Left hindlimb (tissue), 1 donor: ENCODE data around the gene CCDC88C.

Experiments
- DNase-seq: peaks from one replicate; pipeline ENCODE4 v3.0.0-alpha.2; 2018

CCDC88C gene

GRCh38 chr14:91326514-91327249 lies 90.9 kb downstream of the CCDC88C start:
- no peak for DNase-seq

- DNase-seq = no peak
Measured at GRCh38 chr14:91324606-91325575, 92.7 kb downstream of the CCDC88C start.

GRCh38 chr14:91323671-91324605 lies 93.7 kb downstream of the CCDC88C start:
- peak; percentile 77 for DNase-seq

DNA sequence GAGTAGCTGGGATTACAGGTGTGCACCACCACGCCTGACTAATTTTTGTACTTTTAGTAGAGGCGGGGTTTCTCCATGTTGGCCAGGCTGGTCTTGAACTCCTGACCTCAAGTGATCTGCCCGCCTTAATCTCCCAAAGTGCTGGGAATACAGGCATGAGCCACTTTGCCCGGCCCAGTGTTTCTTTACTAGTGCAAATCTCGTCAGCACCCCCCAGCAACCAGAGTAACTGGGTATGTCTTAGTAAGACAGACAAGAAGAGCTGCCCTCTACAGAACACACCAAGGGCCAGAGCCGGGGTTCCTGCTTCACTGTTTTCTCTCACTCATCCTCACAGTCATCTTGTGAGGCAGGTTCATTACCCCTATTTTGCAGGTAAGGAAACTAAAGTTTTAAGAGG lies 94.6 kb downstream of the CCDC88C start:
- no peak for DNase-seq

DNA sequence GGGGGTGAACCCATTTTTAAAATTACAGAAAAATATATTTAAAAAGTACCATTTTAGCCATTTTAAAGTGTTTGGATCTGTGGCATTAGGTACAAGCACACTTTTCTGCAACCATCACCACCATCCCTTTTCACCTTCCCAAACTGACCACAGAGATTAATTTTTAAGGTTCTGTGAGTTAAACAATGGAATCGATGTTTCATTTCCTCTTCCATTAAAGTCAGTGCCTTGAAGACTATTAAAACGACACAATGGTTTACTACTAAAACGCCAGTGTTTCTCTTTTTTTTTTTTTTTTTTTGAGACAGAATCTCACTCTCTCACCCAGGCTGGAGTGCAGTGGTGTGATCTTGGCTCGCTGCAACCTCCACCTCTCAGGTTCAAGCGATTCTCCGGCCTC lies 95.0 kb downstream of the CCDC88C start:
- DNase-seq = no peak

GRCh38 chr14:91321131-91321530 lies 96.5 kb downstream of the CCDC88C start:
- DNase-seq = no peak

DNA sequence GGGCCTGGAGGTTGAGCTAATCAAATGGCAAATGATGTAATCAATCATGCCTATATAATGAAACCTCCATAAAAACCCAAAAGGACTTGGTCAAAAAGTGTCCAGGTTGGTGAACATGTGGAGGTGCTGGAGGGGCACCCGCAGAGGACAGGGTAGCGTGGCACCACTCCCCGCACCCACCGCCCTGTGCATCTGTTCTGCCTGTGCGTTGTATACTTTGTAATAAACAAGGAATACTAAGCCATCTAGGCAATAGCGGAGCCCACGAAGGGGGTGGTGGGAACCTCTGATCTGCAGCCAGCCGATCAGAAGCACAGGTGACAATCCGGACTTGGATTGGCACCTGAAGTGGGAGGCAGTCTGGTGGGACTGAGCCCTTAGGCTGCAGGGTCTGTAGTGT lies 97.4 kb downstream of the CCDC88C start:
- no peak for DNase-seq

DNA sequence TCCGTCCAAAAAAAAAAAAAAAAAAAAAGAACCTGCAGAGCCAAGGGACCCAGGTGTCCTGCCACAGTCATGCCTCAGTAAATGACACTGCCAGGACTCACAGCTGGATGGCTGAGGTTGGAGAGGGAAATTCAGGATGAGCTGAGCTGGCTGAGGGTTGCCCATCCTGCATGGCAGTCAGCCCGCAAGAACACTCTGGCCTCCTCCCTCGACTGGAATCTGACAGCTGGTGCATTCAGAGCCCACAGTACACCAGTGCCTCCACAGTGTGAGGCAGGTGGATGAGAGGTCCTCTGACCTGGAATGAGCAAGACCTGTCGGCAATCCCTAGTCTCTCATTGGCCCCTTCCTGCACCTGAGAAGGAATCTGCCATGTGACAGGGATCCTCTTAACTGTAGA lies 98.7 kb downstream of the CCDC88C start:
- no peak for DNase-seq

DNA sequence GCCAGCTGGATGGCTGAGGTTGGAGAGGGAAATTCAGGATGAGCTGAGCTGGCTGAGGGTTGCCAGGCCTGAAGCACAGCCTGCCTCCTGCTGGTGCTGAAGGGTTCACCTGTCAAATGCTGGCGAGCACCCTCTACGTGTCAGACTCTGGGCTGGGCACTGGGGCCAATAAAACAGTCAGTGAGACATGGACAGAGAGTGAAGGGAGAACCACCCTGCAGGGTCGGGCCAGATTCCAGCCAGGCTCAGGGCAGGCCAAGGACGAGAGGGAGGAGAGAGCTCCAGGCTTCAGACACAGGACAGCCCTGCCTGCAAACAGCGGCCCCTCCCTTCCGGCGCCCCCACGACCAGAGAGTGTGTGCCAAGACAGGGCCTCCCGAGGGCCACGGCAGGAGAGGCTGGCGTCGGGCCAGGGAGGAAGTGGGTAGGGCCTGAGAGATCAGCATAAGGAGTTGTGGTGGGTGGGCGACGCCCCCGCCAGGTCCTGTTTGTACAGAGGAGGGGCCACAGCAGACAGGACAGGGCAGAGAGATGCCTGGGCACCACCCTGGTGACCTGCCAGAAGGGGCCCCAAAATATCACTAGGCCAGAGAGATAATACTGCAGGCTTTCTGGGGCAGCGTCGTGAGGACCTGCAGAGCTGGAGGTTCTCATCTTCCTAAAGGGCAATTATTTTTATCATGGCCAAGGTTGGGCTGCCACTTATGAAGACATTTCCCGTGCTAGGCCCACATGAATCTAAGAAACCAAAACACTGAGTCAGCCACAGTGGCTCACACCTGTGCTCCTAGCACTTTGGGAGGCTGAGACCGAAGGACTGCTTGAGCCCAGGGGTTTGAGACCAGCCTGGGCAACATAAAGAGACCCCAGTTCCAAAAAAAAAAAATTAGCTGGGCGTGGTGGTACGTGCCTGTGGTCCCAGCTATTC lies 100.0 kb downstream of the CCDC88C start:
- DNase-seq = peak; percentile 75

DNA sequence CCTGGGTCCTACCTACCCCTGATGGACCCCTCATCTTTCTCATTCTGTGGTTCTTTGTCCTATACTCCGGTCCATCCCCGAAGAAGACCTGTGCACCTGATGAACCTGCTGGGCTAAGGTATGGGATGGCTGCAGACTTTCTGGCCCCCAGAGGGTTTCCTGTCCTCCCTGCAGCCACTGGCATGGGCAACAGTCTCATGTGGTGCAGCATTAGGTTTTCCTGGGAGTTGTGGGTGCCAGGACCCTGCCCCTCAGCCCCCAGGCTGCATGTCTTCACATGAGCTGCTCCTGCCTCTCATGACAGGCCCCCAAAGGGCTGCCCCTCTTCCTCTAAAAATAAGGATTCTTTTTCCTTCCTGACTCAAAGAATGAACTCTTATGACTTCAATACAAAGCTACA lies 100.9 kb downstream of the CCDC88C start:
- no peak for DNase-seq

DNA sequence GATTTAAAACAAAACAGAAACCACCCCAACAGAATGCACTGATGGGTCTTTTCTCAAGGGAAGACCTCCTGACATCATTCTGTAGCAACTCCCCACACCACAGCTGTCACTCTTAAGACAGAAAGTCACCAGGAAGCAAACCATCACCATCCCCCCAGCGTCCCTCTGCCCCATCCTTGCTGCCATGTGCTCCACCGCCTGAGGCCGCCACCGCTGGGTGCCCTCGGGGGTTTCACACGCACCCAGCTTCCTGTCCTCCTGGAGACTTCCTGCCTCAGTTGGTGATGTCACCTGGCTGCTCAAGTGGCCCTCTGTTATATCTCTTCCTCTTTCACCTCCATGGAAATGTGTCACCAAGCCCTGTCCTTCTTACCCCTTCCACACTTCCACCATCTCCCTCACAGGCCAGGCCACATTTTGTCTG lies 101.8 kb downstream of the CCDC88C start:
- no peak for DNase-seq

DNA sequence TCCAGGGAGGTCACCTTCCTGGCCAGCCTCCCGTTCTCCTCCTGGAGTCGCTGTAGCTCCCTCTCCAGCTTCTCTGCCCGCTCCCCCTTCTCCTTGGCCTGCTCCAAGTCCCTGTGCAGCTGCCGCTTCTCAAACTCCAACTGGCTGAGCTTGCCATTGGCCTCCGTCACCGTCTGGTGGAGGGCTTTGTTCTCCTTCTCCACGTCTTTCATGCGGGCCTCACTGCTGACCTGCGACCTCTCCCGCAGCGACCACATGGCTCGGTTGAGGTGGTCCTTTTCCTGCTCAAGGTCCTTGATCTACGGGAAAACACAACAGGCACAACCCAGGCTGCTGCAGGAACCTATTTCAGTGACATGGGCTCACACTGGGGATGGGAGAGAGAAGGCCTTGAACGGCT lies 103.8 kb downstream of the CCDC88C start:
- no peak for DNase-seq

GRCh38 chr14:91313154-91313850 lies 104.3 kb downstream of the CCDC88C start:
- no peak for DNase-seq

DNA sequence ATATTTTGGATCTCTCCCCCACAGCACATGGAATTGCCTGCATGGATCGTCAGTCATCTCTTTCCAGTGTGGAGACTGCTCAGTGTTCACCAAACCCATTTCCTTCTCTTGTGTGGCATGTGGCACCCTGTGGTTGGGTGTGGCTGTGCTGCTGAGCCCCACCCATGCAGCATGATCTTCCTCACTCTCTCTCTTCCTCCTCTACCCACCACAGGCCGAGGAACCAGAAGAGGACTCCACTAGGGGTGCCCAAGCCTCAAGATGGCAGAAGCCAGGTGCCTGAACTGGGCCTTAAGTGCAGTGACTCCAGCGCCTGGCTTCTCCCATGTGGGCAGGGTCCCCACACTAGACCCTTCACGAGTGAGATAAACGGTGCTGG lies 106.3 kb downstream of the CCDC88C start:
- DNase-seq = no peak

DNA sequence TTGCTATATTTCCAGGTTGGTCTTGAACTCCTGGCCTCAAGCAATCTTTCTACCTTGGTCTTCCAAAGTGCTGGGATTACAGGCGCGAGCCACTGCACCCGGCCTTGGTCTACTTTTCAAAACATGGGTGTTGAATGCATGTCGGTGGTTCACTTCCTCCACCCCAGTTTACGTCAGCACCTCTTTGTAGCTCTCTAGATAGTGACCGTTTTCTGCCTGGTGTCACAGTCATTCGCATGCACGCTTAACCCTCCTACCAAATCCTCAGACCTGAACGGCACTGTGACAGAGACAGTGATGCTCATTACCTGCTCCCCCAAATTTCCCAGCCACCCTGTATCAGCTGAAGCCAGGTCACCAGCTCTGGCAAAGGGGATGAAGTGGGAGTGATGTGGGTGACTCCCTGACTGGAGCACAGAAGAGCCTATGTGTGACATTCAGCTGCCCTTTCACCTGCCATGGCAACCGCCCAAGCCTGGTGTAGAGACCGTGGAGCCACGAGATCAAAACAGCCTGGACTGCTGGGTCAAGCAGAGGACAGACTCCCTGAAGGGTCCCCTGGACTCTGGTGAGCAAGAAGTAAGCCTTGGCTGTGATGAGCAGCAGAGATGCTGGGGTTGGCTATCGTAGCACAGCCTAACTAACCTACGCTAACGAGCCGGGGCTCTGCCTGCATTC lies 106.9 kb downstream of the CCDC88C start:
- DNase-seq = no peak

GRCh38 chr14:91309756-91310280 lies 107.8 kb downstream of the CCDC88C start:
- no peak for DNase-seq

DNA sequence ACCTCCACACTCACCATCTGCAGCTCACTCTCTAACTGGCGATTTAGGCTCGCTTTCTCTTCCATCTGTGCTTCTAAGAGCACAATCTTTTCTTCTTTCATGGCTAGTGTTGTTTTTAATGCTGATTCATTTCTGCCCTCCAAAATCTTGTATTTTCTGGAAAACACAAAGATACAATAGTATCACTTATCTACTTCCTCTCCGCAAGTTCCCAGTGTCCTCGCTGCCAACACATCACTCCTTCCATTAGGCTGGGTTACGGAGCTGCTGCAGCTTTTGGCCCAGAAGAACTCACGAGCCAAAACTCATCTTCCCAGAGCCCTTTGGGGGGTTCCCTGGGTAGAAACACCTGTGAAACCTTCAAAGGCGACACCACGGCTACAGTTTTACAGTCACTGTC lies 109.3 kb downstream of the CCDC88C start:
- DNase-seq = no peak

DNA sequence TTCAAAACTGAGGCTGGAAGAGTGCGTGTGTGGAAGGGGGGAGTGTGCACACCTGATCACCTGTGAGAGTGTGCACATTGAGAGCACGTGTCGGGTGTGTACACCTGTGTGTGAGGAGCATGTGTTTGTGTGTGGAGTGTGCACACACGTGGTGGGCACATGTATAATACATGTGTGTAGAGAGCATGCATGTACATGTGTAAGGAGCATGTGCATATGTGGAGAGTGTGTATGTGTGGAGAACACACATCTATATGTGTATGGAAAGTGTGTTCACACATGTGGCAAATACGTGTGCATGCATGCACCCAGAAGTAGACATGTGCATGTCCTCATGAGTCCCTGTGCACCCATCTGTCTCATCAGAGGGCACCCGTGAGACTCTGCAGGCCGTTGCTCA lies 110.0 kb downstream of the CCDC88C start:
- DNase-seq = no peak

DNA sequence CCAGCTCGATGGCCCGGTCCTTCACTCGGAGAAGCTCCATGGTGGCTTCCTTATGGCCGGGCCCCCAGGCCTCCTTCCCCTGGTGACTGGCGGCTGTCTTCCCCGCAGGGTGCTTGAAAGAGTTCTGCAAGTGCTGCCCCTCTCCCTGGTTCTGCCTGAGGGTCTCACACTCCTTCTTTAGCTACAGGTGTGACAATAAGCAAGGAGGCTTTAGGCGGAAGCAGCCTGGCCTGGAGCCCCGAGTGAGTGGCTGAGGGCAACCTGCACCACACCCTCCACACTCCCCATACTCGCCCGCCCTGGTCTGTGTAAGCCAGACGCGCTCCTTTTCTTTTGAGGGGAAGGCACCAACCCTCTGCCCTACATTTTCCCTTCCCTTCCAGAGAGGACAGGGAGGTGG lies 110.6 kb downstream of the CCDC88C start:
- no peak for DNase-seq

GRCh38 chr14:91306547-91306946 lies 111.1 kb downstream of the CCDC88C start:
- DNase-seq = no peak
